GM23338 (cell line): Measurements from ENCODE around the gene RAB25.

Source experiments
- CREB1 ChIP-seq: fragments of 250-450 bp; sonication (Bioruptor Pico); IDR thresholded peaks from 2 replicates; pipeline ENCODE4 v1.5.0; 2020; ENCODE audit warnings: low read depth, mild to moderate bottlenecking, moderate library complexity
- EZH2 ChIP-seq: fragments of 200-600 bp; sonication (generic); IDR thresholded peaks from one replicate; pipeline ENCODE4 v1.8.0; 2017; ENCODE audit warnings: antibody characterized with exemption, mild to moderate bottlenecking, low read depth; ENCODE audit not compliant: unreplicated experiment
- EZH2phosphoT487 ChIP-seq: fragments of 200-600 bp; sonication (generic); IDR thresholded peaks from one replicate; pipeline ENCODE4 v1.8.1; 2018; ENCODE audit warnings: antibody characterized with exemption; ENCODE audit not compliant: unreplicated experiment
- JUNB ChIP-seq: IDR thresholded peaks from one replicate; pipeline ENCODE4 v1.6.1; 2016; ENCODE audit warnings: antibody characterized with exemption; ENCODE audit not compliant: unreplicated experiment
- NANOG ChIP-seq: IDR thresholded peaks from 2 replicates; pipeline ENCODE4 v1.6.1; 2016; ENCODE audit warnings: antibody characterized with exemption, borderline replicate concordance
- POLR2AphosphoS5 ChIP-seq: IDR thresholded peaks from 2 replicates; pipeline ENCODE4 v1.6.1; 2016; ENCODE audit warnings: antibody characterized with exemption, low read depth
- STAT1 ChIP-seq: IDR thresholded peaks from one replicate; pipeline ENCODE4 v1.6.1; 2016; ENCODE audit warnings: antibody characterized with exemption; ENCODE audit not compliant: unreplicated experiment
- ZNF114 ChIP-seq: fragments of 250-450 bp; sonication (Bioruptor Pico); IDR thresholded peaks from 2 replicates; pipeline ENCODE4 v1.5.0; 2020; ENCODE audit warnings: mild to moderate bottlenecking, moderate library complexity
- ZNF331 ChIP-seq: fragments of 250-450 bp; sonication (Bioruptor Pico); IDR thresholded peaks from 2 replicates; pipeline ENCODE4 v1.5.0; 2020; ENCODE audit warnings: low read depth, mild to moderate bottlenecking, moderate library complexity
- TF ChIP-seq, protein P1 (sequence below), 2 experiments: fragments of 200-600 bp in 1 of 2; sonication (generic) in 1 of 2; conservative IDR thresholded peaks; 2 replicates each; pipeline versions ENCODE4 v1.5.1 to v1.6.1; 2016 to 2017; ENCODE audit warnings: antibody characterized with exemption in 2 of 2, low read depth in 2 of 2, mild to moderate bottlenecking in 2 of 2, moderate library complexity in 1 of 2
- TF ChIP-seq, protein P2 (sequence below): IDR thresholded peaks from one replicate; pipeline ENCODE4 v1.6.1; 2018; ENCODE audit warnings: antibody characterized with exemption; ENCODE audit not compliant: unreplicated experiment
- TF ChIP-seq, protein P3 (sequence below): IDR thresholded peaks from 2 replicates; pipeline ENCODE4 v1.6.1; 2016; ENCODE audit warnings: antibody characterized with exemption
- TF ChIP-seq, protein P4 (sequence below): fragments of 250-450 bp; sonication (Bioruptor Pico); IDR thresholded peaks from 2 replicates; pipeline ENCODE4 v1.5.0; 2020; ENCODE audit warnings: mild to moderate bottlenecking, moderate library complexity

DNA sequence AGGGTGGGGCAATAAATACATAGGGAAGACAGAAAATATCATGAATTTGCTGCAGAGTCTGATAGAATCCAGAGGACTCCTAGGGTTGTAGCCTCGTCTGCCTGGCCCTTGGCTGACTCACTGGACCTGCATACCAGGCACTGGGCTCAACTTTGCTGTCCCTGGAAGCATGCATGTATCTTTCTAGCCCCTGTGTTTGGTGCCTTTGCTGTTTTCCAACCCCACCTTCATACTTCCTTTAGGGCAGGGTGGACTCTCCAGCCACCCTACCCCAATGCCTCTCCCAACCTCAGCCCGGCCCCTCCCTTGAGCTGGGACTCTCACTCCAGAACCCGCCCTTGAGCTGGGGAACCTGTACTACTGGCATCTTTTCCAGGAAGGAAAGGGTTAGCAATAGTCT is 1.2 kb downstream of the RAB25 start:
- TF ChIP-seq, protein P1, sequence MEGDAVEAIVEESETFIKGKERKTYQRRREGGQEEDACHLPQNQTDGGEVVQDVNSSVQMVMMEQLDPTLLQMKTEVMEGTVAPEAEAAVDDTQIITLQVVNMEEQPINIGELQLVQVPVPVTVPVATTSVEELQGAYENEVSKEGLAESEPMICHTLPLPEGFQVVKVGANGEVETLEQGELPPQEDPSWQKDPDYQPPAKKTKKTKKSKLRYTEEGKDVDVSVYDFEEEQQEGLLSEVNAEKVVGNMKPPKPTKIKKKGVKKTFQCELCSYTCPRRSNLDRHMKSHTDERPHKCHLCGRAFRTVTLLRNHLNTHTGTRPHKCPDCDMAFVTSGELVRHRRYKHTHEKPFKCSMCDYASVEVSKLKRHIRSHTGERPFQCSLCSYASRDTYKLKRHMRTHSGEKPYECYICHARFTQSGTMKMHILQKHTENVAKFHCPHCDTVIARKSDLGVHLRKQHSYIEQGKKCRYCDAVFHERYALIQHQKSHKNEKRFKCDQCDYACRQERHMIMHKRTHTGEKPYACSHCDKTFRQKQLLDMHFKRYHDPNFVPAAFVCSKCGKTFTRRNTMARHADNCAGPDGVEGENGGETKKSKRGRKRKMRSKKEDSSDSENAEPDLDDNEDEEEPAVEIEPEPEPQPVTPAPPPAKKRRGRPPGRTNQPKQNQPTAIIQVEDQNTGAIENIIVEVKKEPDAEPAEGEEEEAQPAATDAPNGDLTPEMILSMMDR (conservative IDR thresholded peaks at IDR 0.05; ENCODE audit: low read depth in 2 of 2), result no peak
- no peak for TF ChIP-seq EZH2
- TF ChIP-seq POLR2AphosphoS5, result no peak
- no peak for TF ChIP-seq ZNF114 (CRISPR knock-in tag)
- TF ChIP-seq, protein P2, sequence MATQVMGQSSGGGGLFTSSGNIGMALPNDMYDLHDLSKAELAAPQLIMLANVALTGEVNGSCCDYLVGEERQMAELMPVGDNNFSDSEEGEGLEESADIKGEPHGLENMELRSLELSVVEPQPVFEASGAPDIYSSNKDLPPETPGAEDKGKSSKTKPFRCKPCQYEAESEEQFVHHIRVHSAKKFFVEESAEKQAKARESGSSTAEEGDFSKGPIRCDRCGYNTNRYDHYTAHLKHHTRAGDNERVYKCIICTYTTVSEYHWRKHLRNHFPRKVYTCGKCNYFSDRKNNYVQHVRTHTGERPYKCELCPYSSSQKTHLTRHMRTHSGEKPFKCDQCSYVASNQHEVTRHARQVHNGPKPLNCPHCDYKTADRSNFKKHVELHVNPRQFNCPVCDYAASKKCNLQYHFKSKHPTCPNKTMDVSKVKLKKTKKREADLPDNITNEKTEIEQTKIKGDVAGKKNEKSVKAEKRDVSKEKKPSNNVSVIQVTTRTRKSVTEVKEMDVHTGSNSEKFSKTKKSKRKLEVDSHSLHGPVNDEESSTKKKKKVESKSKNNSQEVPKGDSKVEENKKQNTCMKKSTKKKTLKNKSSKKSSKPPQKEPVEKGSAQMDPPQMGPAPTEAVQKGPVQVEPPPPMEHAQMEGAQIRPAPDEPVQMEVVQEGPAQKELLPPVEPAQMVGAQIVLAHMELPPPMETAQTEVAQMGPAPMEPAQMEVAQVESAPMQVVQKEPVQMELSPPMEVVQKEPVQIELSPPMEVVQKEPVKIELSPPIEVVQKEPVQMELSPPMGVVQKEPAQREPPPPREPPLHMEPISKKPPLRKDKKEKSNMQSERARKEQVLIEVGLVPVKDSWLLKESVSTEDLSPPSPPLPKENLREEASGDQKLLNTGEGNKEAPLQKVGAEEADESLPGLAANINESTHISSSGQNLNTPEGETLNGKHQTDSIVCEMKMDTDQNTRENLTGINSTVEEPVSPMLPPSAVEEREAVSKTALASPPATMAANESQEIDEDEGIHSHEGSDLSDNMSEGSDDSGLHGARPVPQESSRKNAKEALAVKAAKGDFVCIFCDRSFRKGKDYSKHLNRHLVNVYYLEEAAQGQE, result no peak
- no peak for TF ChIP-seq JUNB
- TF ChIP-seq CREB1 (CRISPR knock-in tag), result no peak
- no peak for TF ChIP-seq EZH2phosphoT487
- TF ChIP-seq, protein P3, sequence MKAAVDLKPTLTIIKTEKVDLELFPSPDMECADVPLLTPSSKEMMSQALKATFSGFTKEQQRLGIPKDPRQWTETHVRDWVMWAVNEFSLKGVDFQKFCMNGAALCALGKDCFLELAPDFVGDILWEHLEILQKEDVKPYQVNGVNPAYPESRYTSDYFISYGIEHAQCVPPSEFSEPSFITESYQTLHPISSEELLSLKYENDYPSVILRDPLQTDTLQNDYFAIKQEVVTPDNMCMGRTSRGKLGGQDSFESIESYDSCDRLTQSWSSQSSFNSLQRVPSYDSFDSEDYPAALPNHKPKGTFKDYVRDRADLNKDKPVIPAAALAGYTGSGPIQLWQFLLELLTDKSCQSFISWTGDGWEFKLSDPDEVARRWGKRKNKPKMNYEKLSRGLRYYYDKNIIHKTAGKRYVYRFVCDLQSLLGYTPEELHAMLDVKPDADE, result no peak
- TF ChIP-seq NANOG, result no peak
- no peak for TF ChIP-seq STAT1
- no peak for TF ChIP-seq ZNF331 (CRISPR knock-in tag)
- TF ChIP-seq, protein P4, sequence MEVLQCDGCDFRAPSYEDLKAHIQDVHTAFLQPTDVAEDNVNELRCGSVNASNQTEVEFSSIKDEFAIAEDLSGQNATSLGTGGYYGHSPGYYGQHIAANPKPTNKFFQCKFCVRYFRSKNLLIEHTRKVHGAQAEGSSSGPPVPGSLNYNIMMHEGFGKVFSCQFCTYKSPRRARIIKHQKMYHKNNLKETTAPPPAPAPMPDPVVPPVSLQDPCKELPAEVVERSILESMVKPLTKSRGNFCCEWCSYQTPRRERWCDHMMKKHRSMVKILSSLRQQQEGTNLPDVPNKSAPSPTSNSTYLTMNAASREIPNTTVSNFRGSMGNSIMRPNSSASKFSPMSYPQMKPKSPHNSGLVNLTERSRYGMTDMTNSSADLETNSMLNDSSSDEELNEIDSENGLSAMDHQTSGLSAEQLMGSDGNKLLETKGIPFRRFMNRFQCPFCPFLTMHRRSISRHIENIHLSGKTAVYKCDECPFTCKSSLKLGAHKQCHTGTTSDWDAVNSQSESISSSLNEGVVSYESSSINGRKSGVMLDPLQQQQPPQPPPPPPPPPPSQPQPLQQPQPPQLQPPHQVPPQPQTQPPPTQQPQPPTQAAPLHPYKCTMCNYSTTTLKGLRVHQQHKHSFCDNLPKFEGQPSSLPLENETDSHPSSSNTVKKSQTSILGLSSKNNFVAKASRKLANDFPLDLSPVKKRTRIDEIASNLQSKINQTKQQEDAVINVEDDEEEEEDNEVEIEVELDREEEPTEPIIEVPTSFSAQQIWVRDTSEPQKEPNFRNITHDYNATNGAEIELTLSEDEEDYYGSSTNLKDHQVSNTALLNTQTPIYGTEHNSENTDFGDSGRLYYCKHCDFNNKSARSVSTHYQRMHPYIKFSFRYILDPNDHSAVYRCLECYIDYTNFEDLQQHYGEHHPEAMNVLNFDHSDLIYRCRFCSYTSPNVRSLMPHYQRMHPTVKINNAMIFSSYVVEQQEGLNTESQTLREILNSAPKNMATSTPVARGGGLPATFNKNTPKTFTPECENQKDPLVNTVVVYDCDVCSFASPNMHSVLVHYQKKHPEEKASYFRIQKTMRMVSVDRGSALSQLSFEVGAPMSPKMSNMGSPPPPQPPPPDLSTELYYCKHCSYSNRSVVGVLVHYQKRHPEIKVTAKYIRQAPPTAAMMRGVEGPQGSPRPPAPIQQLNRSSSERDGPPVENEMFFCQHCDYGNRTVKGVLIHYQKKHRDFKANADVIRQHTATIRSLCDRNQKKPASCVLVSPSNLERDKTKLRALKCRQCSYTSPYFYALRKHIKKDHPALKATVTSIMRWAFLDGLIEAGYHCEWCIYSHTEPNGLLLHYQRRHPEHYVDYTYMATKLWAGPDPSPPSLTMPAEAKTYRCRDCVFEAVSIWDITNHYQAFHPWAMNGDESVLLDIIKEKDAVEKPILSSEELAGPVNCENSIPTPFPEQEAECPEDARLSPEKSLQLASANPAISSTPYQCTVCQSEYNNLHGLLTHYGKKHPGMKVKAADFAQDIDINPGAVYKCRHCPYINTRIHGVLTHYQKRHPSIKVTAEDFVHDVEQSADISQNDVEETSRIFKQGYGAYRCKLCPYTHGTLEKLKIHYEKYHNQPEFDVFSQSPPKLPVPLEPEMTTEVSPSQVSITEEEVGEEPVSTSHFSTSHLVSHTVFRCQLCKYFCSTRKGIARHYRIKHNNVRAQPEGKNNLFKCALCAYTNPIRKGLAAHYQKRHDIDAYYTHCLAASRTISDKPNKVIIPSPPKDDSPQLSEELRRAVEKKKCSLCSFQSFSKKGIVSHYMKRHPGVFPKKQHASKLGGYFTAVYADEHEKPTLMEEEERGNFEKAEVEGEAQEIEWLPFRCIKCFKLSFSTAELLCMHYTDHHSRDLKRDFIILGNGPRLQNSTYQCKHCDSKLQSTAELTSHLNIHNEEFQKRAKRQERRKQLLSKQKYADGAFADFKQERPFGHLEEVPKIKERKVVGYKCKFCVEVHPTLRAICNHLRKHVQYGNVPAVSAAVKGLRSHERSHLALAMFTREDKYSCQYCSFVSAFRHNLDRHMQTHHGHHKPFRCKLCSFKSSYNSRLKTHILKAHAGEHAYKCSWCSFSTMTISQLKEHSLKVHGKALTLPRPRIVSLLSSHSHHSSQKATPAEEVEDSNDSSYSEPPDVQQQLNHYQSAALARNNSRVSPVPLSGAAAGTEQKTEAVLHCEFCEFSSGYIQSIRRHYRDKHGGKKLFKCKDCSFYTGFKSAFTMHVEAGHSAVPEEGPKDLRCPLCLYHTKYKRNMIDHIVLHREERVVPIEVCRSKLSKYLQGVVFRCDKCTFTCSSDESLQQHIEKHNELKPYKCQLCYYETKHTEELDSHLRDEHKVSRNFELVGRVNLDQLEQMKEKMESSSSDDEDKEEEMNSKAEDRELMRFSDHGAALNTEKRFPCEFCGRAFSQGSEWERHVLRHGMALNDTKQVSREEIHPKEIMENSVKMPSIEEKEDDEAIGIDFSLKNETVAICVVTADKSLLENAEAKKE (CRISPR knock-in tag), result no peak
